H9 (cell line): ENCODE data around the gene STS. TPM values are rescaled to one million over a fixed set of nuclear protein-coding genes. Genes with fewer than 3 reads are reported as not detected.

ENCODE experiments used
- DNase-seq: peaks from one replicate; pipeline ENCODE4 v3.0.0-alpha.2; 2017
- H2AFZ ChIP-seq: one replicate; pipeline ENCODE4 v1.6.1; 2013; ENCODE audit warnings: mild to moderate bottlenecking, low read length, control low read depth, moderate library complexity
- H2AK5ac ChIP-seq: 2 replicates; pipeline ENCODE4 v1.6.1; 2013; ENCODE audit warnings: low read length, control low read depth, mixed read lengths; ENCODE audit not compliant: insufficient read length
- H2BK120ac ChIP-seq: one replicate; pipeline ENCODE4 v1.6.1; 2013; ENCODE audit warnings: low read depth, mild to moderate bottlenecking, low read length, control low read depth, inconsistent platforms; ENCODE audit not compliant: poor library complexity, severe bottlenecking
- H2BK12ac ChIP-seq: 2 replicates; pipeline ENCODE4 v1.6.1; 2013; ENCODE audit warnings: low read length, control low read depth, mixed read lengths, low read depth; ENCODE audit not compliant: insufficient read length
- H2BK15ac ChIP-seq: 2 replicates; pipeline ENCODE4 v1.6.1; 2013; ENCODE audit warnings: low read depth, low read length, control low read depth
- H2BK20ac ChIP-seq: one replicate; pipeline ENCODE4 v1.6.1; 2013; ENCODE audit warnings: low read depth, mild to moderate bottlenecking, low read length, control low read depth, inconsistent platforms; ENCODE audit not compliant: poor library complexity, severe bottlenecking
- H2BK5ac ChIP-seq: 2 replicates; pipeline ENCODE4 v1.6.1; 2013; ENCODE audit warnings: low read length, control low read depth, mixed read lengths; ENCODE audit not compliant: insufficient read length
- H3K14ac ChIP-seq: 2 replicates; pipeline ENCODE4 v1.6.1; 2013; ENCODE audit warnings: low read length, control low read depth; ENCODE audit not compliant: insufficient read depth
- H3K18ac ChIP-seq: 2 replicates; pipeline ENCODE4 v1.6.1; 2013; ENCODE audit warnings: low read depth, mild to moderate bottlenecking, mixed read lengths, low read length, control low read depth; ENCODE audit not compliant: insufficient read length
- H3K23ac ChIP-seq: 2 replicates; pipeline ENCODE4 v1.6.1; 2013; ENCODE audit warnings: low read length, control low read depth, mixed read lengths, low read depth; ENCODE audit not compliant: insufficient read length
- H3K23me2 ChIP-seq: 2 replicates; pipeline ENCODE4 v1.6.1; 2013; ENCODE audit warnings: low read depth, mild to moderate bottlenecking, mixed read lengths, low read length, control low read depth; ENCODE audit not compliant: insufficient read length, poor library complexity, severe bottlenecking
- H3K27ac ChIP-seq: 2 replicates; pipeline ENCODE4 v1.5.1; 2013; ENCODE audit warnings: low read length, control low read depth, mixed read lengths, low read depth; ENCODE audit not compliant: insufficient read length
- H3K27me3 ChIP-seq: 2 replicates; pipeline ENCODE4 v1.6.1; 2013; ENCODE audit warnings: low read length, control low read depth, inconsistent platforms; ENCODE audit not compliant: insufficient read depth
- H3K4ac ChIP-seq: 2 replicates; pipeline ENCODE4 v1.6.1; 2013; ENCODE audit warnings: low read depth, mild to moderate bottlenecking, control low read depth, inconsistent platforms, low read length, moderate library complexity
- H3K4me1 ChIP-seq: 2 replicates; pipeline ENCODE4 v1.6.1; 2013; ENCODE audit warnings: low read length, control low read depth, inconsistent platforms; ENCODE audit not compliant: insufficient read depth
- H3K4me2 ChIP-seq: 2 replicates; pipeline ENCODE4 v1.6.1; 2013; ENCODE audit warnings: low read length, control low read depth, mixed read lengths; ENCODE audit not compliant: insufficient read length, insufficient read depth
- H3K56ac ChIP-seq: 2 replicates; pipeline ENCODE4 v1.6.1; 2013; ENCODE audit warnings: low read depth, mild to moderate bottlenecking, mixed read lengths, low read length, control low read depth; ENCODE audit not compliant: insufficient read length
- H3K79me1 ChIP-seq: 2 replicates; pipeline ENCODE4 v1.6.1; 2013; ENCODE audit warnings: low read depth, mild to moderate bottlenecking, moderate library complexity, low read length, control low read depth, inconsistent platforms; ENCODE audit not compliant: insufficient read depth, poor library complexity, severe bottlenecking
- H3K79me2 ChIP-seq: 2 replicates; pipeline ENCODE4 v1.6.1; 2013; ENCODE audit warnings: low read length, control low read depth, inconsistent platforms; ENCODE audit not compliant: insufficient read depth
- H3K9ac ChIP-seq: 2 replicates; pipeline ENCODE4 v1.6.1; 2013; ENCODE audit warnings: low read length, control low read depth, mixed read lengths; ENCODE audit not compliant: insufficient read length; ENCODE audit errors: extremely low read depth
- H3K9me3 ChIP-seq: one replicate; pipeline ENCODE4 v1.6.1; 2013; ENCODE audit warnings: low read depth, low read length, inconsistent platforms; ENCODE audit not compliant: control insufficient read depth
- H3T11ph ChIP-seq: one replicate; pipeline ENCODE4 v1.6.1; 2013; ENCODE audit warnings: mild to moderate bottlenecking, low read length, control low read depth, inconsistent platforms
- H4K20me1 ChIP-seq: one replicate; pipeline ENCODE4 v1.6.1; 2013; ENCODE audit not compliant: control insufficient read depth, insufficient read length, insufficient read depth
- H4K5ac ChIP-seq: 2 replicates; pipeline ENCODE4 v1.6.1; 2013; ENCODE audit warnings: low read depth, mild to moderate bottlenecking, mixed read lengths, low read length, control low read depth; ENCODE audit not compliant: insufficient read length
- H4K8ac ChIP-seq: replicated peaks from 2 replicates; pipeline ENCODE4 v1.6.1; 2013; ENCODE audit warnings: low read length, control low read depth, mixed read lengths, low read depth; ENCODE audit not compliant: insufficient read length
- H4K91ac ChIP-seq: 2 replicates; pipeline ENCODE4 v1.6.1; 2013; ENCODE audit warnings: low read depth, mild to moderate bottlenecking, moderate library complexity, mixed read lengths, low read length, control low read depth; ENCODE audit not compliant: insufficient read length
- H3K27ac Mint-ChIP-seq, 3 experiments: 2 replicates in 2 of 3; 3 replicates in 1 of 3; pipeline ENCODE4 v1.8.0; 2020 to 2021; ENCODE audit warnings: mixed read lengths in 3 of 3, mild to moderate bottlenecking in 1 of 3, moderate library complexity in 1 of 3
- H3K27me3 Mint-ChIP-seq: 2 replicates; pipeline ENCODE4 v1.8.0; 2021; ENCODE audit warnings: low read depth, mild to moderate bottlenecking, moderate library complexity, mixed read lengths
- H3K36me3 Mint-ChIP-seq, 3 experiments: 2 replicates in 2 of 3; 3 replicates in 1 of 3; pipeline ENCODE4 v1.8.0; 2020 to 2021; ENCODE audit warnings: low read depth in 3 of 3, mixed read lengths in 3 of 3; ENCODE audit not compliant: insufficient read depth in 1 of 3
- H3K4me1 Mint-ChIP-seq, 2 experiments: 2 replicates each; pipeline ENCODE4 v1.8.0; 2020; ENCODE audit warnings: mixed read lengths in 2 of 2
- H3K4me3 Mint-ChIP-seq, 2 experiments: 2 replicates in 1 of 2; 3 replicates in 1 of 2; pipeline ENCODE4 v1.8.0; 2020 to 2021; ENCODE audit warnings: mild to moderate bottlenecking in 2 of 2, mixed read lengths in 2 of 2, moderate library complexity in 1 of 2
- H3K9me3 Mint-ChIP-seq, 2 experiments: 2 replicates in 1 of 2; 3 replicates in 1 of 2; pipeline ENCODE4 v1.8.0; 2020; ENCODE audit warnings: mild to moderate bottlenecking in 2 of 2, mixed read lengths in 2 of 2, moderate library complexity in 1 of 2
- CTCF ChIP-seq: fragments of 200-600 bp; sonication (generic); conservative IDR thresholded peaks from 3 replicates; pipeline ENCODE4 v1.8.0; 2021; ENCODE audit warnings: antibody characterized with exemption, mild to moderate bottlenecking
- WGBS: extraction: QIAGEN DNeasy Blood & Tissue Kit; methylation state at CpG from one replicate; pipeline ENCODE4 v1.1.7; 2013; ENCODE audit warnings: missing lambda C conversion rate, low lambda C conversion rate, mixed read lengths; ENCODE audit not compliant: insufficient read length; ENCODE audit errors: extremely low coverage; 5-methylcytosine and 5-hydroxymethylcytosine counted together
- total RNA-seq: library from RNA; stranded (reverse); gene quantifications from 2 replicates; pipeline ENCODE4 v1.2.1, GENCODE V29; 2021

The STS gene
- total RNA-seq, 1 experiment from 2014 or later, result 3.6 TPM

- DNase-seq, result no peak
- no peak overlapping the region for H2BK15ac ChIP-seq
- peaks cover 3% of the 10 kb centered on the region; the same call in 1 of the 2 replicates for H3K79me2 ChIP-seq
- no peak overlapping the region for H4K5ac ChIP-seq
- H3K27me3 ChIP-seq, result no peaks in the 10 kb centered on the region
- H2BK20ac ChIP-seq, result no peak overlapping the region
- no peak overlapping the region for H4K91ac ChIP-seq
- no peak overlapping the region for H3K27ac ChIP-seq
- Mint-ChIP-seq H3K36me3 (peaks cover 11 to 17% (median 13%) of the 10 kb centered on the region in 3 experiments), H3K4me1 (peaks cover 36 to 40% of the 10 kb centered on the region in 2 experiments), H3K9me3 (peaks cover 0 to 8% of the 10 kb centered on the region in 2 experiments; a peak in 2 of 5 replicates), H3K27me3 (no peaks in the 10 kb centered on the region), H3K27ac (0 out of 7 replicates have a peak overlapping the region, but pooled peaks of 1 of the 3 experiments have one; percentile 60), H3K4me3 (no peak overlapping the region; a peak in 1 of 5 replicates)
- H2BK120ac ChIP-seq, result no peak overlapping the region
- H3K4ac ChIP-seq, result no peak overlapping the region
- no peak overlapping the region for H2AK5ac ChIP-seq
- no peak overlapping the region for H3T11ph ChIP-seq
- H3K9ac ChIP-seq, result no peak overlapping the region
- no peaks in the 10 kb centered on the region for H4K20me1 ChIP-seq
- no peaks in the 10 kb centered on the region for H3K9me3 ChIP-seq
- H3K4me1 ChIP-seq, result peaks cover 2% of the 10 kb centered on the region; the same call in 1 of the 2 replicates
- no peak overlapping the region for H3K4me2 ChIP-seq
- H4K8ac ChIP-seq, result no peak overlapping the region
- WGBS, result no CpG with 5 or more reads among the region's 7 CpGs
- H2BK12ac ChIP-seq, result no peak overlapping the region
- H3K23ac ChIP-seq, result no peak overlapping the region
- no peak overlapping the region for H3K18ac ChIP-seq
- no peaks in the 10 kb centered on the region for H3K79me1 ChIP-seq
- no peak for TF ChIP-seq CTCF
- no peak overlapping the region for H2BK5ac ChIP-seq
- H2AFZ ChIP-seq, result no peak overlapping the region
- no peak overlapping the region for H3K56ac ChIP-seq
- no peak overlapping the region for H3K14ac ChIP-seq
- H3K23me2 ChIP-seq, result no peaks in the 10 kb centered on the region
These were observed 27.3 kb upstream of the STS start for GRCh38 chrX:7119950-7120877.
